Upper lobe of left lung (tissue), 4 donors: Measurements from ENCODE around the gene MTG1.

Experiments used
- EP300 ChIP-seq, 4 donors: sonication (generic); formaldehyde crosslinking; IDR thresholded peaks; one replicate each; pipeline ENCODE4 v1.5.1; 2017; ENCODE audit warnings: antibody characterized with exemption in 4 of 4, control low read depth in 2 of 4
- POLR2A ChIP-seq, 4 donors: fragments of 450-650 bp; IDR thresholded peaks; one replicate each; pipeline ENCODE4 v1.5.1; 2016 to 2017; ENCODE audit warnings: antibody characterized with exemption in 4 of 4, mild to moderate bottlenecking in 2 of 4
- POLR2AphosphoS5 ChIP-seq, 2 donors: sonication (generic); formaldehyde crosslinking; IDR thresholded peaks; one replicate each; pipeline ENCODE4 v1.5.1; 2017; ENCODE audit warnings: antibody characterized with exemption in 2 of 2
- TF ChIP-seq, protein P1 (sequence below), 6 experiments: fragments of 450-650 bp in 4 of 6; fragments of 200-600 bp in 2 of 6; sonication (generic) in 2 of 6; IDR thresholded peaks; one replicate each; pipeline ENCODE4 v1.5.1; 2016 to 2019; ENCODE audit warnings: antibody characterized with exemption in 6 of 6

GRCh38 chr10:133358925-133359310 is 35.0 kb upstream of the MTG1 start:
- TF ChIP-seq, protein P1, sequence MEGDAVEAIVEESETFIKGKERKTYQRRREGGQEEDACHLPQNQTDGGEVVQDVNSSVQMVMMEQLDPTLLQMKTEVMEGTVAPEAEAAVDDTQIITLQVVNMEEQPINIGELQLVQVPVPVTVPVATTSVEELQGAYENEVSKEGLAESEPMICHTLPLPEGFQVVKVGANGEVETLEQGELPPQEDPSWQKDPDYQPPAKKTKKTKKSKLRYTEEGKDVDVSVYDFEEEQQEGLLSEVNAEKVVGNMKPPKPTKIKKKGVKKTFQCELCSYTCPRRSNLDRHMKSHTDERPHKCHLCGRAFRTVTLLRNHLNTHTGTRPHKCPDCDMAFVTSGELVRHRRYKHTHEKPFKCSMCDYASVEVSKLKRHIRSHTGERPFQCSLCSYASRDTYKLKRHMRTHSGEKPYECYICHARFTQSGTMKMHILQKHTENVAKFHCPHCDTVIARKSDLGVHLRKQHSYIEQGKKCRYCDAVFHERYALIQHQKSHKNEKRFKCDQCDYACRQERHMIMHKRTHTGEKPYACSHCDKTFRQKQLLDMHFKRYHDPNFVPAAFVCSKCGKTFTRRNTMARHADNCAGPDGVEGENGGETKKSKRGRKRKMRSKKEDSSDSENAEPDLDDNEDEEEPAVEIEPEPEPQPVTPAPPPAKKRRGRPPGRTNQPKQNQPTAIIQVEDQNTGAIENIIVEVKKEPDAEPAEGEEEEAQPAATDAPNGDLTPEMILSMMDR (IDR thresholded peaks at IDR 0.05): no peak
- no peak for TF ChIP-seq POLR2A (IDR thresholded peaks at IDR 0.05)
- no peak for TF ChIP-seq EP300 (IDR thresholded peaks at IDR 0.05)
- no peak for TF ChIP-seq POLR2AphosphoS5 (IDR thresholded peaks at IDR 0.05)
